Hematopoietic multipotent progenitor cell (in vitro differentiated cells): Measurements from ENCODE around the gene MICAL3. TPM values are rescaled to one million over a fixed set of nuclear protein-coding genes. Genes with fewer than 3 reads are reported as not detected.

Experiments used
- DNase-seq, 3 donors: peaks; one replicate each; pipeline ENCODE4 v3.0.0-alpha.2; 2011 to 2015; ENCODE audit warnings: low read depth in 2 of 3, low spot score in 2 of 3
- total RNA-seq: library from RNA; depleted of rRNA; stranded (reverse); fragments of >200 nt; gene quantifications from one replicate; pipeline ENCODE4 v1.2.3, GENCODE V29; 2012

MICAL3 gene
- total RNA-seq, 1 donor, result 15.9 TPM

DNA sequence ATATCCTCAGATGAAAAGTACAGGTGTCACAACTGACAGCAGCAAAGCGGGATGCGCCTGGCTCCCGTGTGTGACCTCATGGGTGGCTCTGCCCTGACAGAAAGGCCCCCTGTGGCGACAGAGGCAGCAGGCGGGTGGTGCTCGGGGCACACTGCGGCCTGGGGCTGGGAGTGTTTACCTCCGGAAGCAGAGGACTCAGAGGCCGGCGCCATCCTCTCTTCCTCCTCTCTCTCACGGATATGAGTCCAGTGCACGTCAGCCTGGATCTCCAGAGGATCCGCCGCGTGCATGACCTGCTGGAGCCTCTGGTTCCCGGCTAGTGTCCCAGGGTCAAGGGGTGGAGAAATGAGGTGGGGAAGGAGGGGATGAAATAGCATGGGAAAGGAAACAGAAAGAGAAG is 196.9 kb downstream of the MICAL3 start:
- DNase-seq, result no peak

DNA sequence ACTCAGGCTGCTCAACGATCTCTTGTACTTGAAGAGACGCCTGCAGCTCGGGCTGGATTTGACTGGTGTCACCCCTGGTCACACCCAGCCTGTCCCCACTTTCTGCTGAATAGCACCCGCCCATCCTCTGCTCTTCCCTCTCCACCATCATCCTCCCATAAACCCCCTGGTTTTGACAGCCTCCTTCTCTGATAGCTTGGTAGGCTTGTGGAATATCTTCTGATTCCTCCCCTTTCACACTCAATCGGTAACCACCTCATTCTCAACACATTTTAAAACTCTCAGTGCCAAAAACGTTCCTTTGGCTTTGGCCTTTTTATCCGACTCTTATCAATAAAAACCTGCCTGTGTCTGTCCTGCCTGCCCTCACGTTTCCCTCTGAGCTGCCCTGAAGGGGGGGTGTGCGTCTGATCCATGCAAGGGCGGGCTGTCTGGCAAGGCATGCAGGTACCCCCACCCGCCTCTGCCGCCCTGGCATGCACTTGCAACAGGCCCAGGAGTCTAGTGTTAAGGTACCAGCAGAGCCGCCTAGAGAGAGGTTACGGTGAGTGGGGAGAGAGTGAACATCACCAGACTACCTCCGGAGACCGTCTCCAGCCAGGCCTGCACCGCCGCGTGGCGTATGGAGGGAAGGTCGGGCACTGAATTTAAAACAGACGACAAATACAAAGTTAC is 198.3 kb downstream of the MICAL3 start:
- no peak for DNase-seq

DNA sequence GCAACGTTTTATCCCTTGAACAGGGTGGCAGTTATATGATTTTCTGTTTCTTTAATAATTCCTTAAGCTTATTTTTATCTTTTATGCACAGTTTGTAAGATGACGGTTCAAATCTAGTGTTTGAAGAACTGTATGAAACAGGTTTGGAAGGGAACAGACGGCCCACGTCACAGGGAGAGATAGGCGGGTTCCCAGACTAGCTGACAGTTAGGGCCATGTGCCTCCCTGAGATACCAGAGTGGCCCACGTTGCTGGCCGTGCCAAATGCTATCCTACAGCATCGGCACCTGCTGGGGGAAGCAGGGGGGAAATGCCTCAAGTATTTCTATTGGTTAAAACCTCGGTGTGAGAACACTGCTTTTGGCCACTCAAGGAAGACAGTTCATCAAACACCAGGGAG is 199.9 kb downstream of the MICAL3 start:
- DNase-seq, result peak in 2 of 3 donors; percentile 21 to 43

DNA sequence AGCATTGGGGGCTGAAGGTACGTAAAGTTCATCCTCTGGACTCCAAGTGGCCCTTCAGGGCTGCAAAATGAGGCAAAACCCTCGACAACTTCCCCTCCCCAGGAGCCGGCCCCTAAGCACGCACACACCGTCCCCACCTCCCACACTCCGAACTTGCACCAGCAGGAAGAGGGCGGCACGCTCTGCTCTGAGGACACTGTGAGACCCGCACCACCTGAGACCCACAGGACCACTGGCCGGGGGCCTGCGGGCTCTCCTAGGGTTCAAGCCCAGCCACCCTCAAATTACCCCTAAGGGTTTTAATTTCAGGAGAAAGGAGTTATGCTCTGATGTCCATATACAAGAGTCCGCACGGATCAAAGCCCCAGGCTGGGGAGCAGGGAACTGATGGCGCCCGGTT is 200.4 kb downstream of the MICAL3 start:
- DNase-seq, result no peak

DNA sequence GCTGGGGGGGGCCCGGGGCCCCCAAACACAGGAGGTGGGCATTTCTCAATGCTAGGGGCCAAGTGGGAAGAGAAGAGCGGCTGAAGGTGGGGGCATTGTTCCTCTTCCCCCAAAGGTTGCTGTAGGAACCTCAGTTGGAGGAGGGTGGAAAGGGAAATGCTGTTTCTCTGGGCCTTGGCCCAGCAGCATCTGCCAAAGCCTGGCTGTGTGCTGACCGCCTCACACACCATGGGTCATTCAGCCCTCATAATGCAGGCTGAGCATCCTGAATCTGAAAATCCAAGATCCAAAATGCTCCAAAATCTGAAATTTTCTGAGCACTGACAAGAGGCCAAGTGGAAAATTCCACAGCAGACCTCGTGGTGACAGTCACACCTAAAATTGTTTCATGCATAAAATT is 201.1 kb downstream of the MICAL3 start:
- no peak for DNase-seq

DNA sequence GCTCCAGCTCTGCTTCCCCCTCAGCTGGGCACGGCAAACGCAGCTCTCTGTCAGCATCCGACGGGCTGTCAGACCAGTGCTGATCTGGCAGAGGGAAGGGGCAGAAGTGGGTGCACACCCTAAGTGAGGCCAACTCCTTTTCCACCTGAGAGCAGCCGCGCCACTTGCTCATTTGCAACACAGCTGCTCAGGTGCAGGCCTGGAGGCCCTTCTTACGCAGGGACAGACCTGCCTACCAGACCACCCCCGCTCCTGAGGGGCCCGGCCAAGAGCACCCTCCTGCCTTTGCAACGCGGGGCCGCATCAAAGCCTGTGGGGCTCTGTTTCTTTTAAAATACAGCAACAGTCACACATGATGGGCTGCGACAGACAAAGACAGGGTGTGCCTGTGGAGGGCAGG is 202.3 kb downstream of the MICAL3 start:
- DNase-seq, result no peak

DNA sequence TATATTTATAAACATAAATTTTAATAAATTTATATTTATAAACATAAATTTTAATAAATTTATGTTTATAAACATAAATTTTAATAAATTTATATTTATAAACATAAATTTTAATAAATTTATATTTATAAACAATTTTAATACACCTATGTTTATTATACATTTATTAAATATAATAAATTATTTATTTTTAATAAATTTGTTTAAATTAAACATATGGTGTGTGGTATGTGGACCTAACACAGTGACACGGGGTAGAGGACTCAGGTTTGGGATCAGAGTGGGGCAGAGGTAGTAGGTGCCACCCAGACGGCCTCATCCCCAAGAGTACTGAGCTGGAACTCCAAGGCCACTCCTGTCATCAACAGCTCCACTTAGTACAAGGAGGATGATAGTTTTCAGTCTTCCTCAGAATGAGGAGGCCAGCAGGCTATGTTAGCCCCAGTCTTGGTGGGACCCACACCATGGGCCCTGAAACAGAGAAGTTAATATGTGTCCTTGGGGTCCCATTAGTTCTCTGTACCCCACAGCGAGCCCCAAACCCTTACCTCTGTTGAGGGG is 203.4 kb downstream of the MICAL3 start:
- DNase-seq, result no peak

DNA sequence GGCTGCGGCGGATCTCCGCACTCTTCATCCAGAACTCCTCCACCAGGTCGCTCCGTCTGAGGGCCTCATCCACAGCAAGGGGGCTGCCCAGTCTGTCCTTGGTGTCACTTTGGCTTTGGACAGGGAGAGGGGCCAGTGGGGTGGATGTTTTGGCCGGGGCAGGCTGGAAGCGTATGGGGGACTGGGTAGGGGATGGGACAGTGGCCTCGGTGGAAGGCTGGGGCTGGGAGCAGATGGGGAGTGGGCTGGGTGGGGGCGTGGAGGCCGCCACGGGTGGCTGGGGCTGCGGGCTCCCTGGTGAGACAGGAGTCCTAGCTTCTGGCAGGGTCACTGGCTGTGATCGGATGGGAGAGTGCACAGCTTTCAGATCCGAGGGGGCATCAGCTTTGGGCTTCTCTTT is 205.7 kb downstream of the MICAL3 start:
- DNase-seq, result no peak

DNA sequence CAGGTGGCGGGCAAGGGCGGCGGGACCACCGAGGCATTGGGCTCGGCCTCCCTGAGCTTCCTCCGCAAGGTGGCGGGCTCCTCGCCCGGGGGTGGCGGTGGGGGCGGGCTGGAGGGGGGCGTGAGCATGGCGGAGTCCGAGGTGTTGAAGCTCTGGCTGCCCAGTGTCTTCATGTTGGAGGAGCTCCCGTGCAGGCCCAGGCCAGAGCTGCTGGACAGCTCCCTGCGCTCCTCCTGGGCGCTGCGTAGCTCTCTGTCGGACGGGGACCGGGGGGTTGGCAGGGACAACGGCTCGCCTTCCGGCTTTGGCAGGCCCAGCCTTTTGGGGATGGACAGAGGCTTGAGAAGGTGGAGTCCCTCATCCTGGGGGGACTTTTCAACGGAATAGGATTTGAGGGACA is 206.2 kb downstream of the MICAL3 start:
- DNase-seq, result no peak

DNA sequence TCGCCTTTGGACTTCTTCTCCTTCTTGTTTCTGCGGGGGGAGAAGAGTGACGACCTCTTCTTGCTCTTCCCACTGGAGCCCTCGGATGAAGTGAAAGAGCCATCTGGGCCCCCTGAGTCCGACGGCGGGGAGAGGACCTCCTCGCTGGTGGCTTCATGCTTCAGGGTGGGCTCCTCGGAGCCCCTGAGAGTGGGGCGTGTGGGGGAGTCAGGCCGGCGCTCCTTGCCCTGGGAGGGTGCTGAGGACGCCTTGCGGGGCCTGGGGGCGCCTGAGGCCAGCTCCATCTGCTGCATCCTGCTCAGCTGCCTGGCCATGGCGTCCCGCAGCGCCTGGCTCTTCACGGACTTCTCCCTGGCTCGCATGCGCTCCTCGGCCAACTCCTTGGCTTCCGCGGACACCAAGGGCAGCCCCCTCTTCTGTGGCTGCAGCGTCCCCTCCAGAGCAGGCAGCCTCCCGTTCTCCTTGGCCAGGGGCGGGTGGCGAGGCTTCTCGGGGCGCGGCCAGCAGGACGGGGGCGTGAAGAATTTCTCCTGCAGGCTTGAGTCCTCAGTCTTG is 206.8 kb downstream of the MICAL3 start:
- DNase-seq, result no peak

DNA sequence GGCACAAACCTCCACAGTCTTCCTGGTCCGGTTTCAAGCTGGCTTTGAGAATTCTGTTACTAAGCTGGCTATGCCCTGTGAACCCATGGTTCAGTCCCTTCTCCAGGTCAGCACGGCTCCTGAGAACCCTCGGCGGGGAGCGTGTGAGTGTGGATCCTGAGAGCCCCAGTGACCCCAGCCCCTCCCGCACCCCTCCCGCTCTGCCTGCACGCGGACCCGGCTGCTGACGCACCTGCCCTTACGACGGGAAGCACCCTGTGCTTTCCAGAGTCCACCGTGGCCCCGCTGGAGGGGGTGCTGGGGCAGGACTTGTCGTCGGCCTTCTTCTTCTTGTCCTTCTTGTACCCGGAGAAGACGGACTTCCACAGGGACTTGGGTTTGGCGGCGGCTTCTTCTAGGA is 207.3 kb downstream of the MICAL3 start:
- DNase-seq, result no peak

DNA sequence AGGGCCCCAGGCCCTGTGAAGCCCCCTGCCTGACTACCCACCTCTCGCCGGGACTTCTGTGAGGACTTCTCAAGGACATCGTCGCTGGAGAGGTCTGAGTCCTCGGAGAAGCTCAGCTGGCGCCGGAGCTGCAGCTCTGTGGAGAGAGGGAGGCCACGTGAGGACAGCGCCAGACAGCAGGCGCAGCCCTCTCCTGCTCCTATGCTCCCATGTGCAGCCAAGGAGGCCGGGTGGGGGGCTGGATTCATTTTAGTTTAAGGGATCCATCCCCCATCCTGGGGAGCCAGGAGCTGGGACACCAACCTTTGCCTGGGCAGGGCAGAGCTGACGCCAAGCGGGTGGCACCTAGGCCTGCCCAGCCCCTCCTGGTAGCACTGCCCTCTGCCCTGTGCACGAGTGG is 207.7 kb downstream of the MICAL3 start:
- no peak for DNase-seq

DNA sequence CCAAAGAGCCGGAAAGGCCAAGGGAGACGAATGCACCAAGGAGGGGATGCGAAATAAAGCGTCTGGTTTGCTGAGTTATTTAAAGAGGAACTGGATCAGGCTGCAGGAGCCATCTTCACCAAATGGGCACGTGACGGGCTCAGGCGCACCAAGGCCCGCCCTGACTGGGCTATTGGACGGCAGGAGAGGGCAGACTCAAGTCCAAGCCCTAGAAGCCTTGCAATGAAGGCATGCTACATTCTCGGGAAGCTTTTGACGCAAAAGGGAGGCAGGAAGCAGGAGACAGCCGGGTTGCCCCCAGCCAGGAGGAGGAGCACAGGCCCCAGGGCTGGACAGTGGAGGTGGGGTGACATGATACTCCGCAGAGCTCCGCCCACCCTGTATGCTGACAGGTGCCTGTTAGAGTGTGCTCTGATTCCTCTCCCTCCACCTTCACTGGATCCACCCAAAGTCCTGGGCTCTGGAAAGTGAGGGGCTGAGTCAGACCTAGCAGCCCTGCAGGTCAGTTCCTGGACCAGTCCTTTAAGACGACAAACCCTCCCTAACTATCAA is 208.6 kb downstream of the MICAL3 start:
- no peak for DNase-seq

DNA sequence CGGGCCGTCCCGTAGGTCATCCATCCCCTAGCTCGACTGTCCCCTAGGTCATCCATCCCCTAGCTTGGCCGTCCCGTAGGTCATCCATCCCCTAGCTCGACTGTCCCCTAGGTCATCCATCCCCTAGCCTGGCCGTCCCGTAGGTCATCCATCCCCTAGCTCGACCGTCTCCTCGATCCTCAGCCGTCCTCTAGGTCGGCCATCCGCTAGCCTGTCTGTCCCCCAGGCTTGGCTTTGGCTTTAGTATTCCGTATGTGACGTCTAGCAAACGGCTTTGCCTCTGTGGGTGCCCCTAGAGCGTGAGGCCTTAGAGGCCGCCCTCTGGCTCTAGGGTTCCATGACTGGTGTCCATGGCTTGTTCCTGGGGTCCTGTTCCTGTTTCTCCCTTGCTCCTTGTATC is 209.5 kb downstream of the MICAL3 start:
- no peak for DNase-seq

DNA sequence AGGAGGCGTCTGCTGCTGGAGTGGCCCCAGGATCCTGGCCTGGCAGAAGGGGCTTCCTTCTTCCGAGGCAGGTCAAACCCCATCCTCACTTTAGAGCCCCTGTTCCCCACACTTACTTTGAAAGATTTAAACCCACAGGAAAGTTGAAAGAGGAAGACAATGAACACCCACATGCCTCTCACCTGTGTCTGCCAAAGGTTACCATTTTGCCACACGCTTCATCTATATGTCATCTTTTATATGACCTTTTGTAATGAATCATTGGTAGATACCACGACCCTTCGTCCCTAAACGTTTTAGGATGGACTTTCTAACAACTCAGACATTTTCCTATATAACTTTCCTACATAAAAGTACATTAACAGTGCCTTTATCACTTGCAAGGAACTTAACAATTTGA is 210.3 kb downstream of the MICAL3 start:
- no peak for DNase-seq

DNA sequence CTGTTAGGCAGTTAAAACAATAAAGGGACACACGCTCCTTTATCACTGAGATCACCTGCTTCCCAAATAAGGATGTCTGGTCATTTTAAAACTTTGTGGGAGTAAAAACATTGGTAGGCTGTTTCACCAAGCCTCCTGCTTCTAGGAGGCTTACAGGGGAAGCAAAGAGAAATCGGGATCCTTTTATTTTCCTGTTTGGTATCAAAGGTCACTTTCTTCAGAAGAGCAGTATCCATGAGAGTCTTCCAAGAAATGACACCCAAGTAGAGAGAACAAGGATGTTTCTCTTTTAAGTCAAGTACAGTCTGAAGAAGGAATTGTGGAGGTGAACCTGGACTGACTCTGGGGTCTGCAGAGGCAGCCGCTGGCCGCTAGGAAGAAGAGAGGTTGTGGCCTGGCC is 213.2 kb downstream of the MICAL3 start:
- DNase-seq, result no peak

DNA sequence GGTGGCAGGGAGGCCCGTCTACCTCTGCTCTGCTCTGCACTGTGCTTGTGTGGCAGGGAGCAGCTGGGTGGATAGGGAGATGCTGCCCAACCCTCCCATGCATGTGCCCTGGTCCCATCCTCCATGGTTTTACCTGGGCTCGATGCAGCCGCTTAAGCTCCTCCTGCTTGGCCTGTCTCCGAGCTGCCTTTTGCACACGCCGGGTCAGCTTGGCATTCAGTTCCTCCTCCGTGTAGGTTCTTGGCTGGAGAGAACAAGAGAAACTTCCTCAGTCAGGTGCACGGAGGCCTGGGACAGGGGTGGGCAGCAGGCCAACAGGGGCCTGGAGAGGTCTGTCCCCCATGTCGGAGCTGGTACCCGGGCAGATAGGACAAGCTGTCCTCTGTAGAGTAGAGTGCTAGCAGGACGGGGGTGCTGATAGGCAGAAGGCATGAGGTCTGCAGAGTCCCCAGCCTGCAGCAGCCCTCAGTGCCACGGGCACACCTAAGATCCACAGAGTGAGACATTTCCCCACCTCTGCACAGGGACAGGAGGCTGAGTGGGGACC is 213.7 kb downstream of the MICAL3 start:
- no peak for DNase-seq

DNA sequence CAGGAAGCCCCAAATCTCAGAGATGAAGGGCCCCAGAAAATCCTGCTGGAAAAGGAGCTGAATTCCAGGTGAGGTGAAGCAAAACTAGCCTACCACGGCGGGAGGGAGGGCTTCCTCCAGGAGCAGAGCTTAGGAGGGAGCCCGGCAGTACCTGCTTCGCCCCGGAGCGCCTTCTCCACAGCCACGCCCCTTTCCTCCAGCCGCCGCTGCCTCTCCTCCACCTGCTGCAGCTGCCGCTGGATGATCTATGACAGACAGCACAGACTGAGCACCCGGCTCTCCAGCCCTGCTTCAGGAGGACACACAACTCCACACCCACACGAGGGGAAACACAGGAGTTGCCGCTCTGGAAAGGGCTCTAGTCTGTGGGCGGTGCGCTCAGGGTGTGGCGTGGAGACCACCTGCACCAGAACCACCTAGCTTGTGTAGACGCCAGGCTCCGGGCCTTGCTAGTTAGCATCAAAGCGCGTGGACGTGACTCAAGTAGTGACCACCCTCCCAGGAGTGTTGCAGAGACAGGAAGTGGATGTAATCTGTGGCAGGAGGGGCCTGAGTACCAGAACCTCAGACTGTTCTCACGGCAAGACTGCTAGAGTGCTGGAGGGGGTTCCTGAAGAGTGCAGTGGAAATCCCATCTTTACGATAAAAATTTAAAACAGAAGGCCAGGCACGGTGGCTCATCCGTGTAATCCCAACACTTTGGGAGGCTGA is 215.5 kb downstream of the MICAL3 start:
- no peak for DNase-seq

DNA sequence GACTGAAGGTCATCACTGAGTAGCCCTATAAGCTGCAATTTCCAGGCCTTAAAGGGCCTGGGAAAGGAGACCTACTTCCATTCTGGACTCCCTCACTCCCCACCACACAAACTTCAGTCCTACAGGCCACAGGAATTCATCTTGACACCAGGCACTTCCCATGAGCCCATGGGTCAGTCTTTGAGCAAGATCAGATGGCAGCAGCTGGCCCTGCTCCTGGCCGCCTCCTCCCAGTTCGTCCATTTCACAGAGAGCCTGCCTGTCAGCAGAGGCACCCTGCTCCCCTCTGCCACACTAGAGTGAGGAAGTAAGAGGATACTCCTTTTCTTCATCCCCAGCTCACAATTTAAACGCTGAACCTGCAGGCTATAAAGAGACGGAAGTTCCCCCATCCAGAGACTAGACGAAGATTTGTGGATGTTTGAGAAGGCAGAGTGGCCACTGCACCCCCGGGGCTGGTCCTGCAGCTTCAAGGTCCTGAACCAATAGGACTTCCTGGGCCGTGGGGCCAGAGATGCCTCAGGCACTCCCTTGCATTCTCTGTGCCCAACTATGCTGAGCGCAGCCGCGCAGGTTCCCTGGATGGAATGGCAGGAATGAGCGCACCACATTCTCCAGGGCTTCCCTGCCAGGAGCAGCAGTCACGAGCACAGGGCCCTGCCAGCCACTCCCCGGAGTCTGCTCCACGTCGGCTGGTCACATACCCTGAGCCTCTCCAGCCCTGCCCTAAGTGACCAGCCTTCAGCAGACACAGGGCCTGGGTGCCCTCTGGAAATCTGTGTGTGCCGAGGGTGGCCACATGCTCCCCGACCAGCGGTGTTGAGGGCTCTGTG is 216.6 kb downstream of the MICAL3 start:
- no peak for DNase-seq

DNA sequence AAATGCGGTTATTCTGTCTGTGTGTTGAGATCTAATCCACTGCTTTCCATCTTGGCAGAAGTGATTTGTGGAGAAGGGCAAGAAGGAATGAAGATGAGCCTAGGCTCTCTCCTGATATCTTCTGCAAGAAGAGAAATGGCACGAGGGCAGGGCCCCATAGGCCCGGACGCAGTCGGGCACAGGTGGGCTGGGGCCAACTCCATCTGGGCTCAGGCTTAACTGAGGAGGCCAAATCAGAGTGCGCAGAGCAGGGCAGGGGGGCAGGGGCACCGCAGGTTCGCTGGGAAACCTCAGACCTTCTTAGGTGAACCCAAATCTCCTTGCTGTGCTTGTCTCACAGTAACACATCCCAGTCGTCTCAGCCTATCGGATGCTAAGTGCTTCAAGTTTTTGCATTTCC is 217.3 kb downstream of the MICAL3 start:
- no peak for DNase-seq

DNA sequence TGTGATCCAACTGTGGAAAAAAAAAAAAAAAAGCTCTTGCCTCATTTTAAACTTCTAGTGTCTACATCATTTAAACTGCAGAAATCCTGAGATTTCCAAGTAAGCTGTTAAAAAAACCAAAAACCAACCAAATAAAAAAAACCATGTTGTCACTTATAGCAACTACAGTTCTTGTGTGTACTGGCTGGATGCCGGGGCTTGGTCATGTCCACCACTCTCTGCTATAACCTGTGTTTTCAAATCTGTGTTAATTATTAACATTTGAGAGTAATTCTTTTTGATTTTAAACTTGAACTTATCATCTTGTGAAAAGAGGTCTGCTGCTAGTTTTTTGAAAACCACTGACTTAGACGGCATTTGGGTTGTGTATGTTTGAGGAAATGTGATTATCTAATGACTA is 217.9 kb downstream of the MICAL3 start:
- DNase-seq, result no peak
